GM19328 (cell line): ENCODE results near the gene SYT7.
"Not testable (repeated sequence)": the region's sequence is repeated elsewhere in the genome, so short reads cannot be mapped to it uniquely, and the experiment has no call there.

Source experiments
- ATAC-seq: cut with Tn5 transposase; IDR thresholded peaks from one replicate; pipeline ENCODE4 v1.9.1; 2021; ENCODE audit warnings: mild to moderate bottlenecking, moderate library complexity; ENCODE audit not compliant: unreplicated experiment

The SYT7 gene

GRCh38 chr11:61581030-61581928, at the start of gene SYT7:
Gene SYT7, minus strand, starts transcription at chr11:61581076. Its CDS starts 256 bp downstream, at chr11:61580820.
- ATAC-seq, result peak; percentile 75

- ATAC-seq, result no peak
Measured at GRCh38 chr11:61630089-61630488, 49.2 kb upstream of the SYT7 start.

GRCh38 chr11:61629082-61629833, 48.4 kb upstream of the SYT7 start:
- ATAC-seq, result no peak

- no peak for ATAC-seq
Measured at GRCh38 chr11:61628662-61628970, 47.7 kb upstream of the SYT7 start.

GRCh38 chr11:61627850-61628661, 47.2 kb upstream of the SYT7 start:
- no peak for ATAC-seq

GRCh38 chr11:61626580-61627380, 45.9 kb upstream of the SYT7 start:
- no peak for ATAC-seq

- ATAC-seq, result no peak
Measured at GRCh38 chr11:61625525-61625924, 44.6 kb upstream of the SYT7 start.

GRCh38 chr11:61621917-61622585, 41.2 kb upstream of the SYT7 start:
- no peak for ATAC-seq

- ATAC-seq, result no peak
Measured at GRCh38 chr11:61619471-61620226, 38.8 kb upstream of the SYT7 start.

- no peak for ATAC-seq
Measured at GRCh38 chr11:61618978-61619377, 38.1 kb upstream of the SYT7 start.

GRCh38 chr11:61617515-61617914, 36.6 kb upstream of the SYT7 start:
- ATAC-seq, result no peak

GRCh38 chr11:61616434-61616833, 35.6 kb upstream of the SYT7 start:
- ATAC-seq, result no peak

GRCh38 chr11:61614782-61615181, 33.9 kb upstream of the SYT7 start:
- ATAC-seq, result not testable (repeated sequence)

- ATAC-seq, result no peak
Measured at GRCh38 chr11:61613870-61614269, 33.0 kb upstream of the SYT7 start.

- no peak for ATAC-seq
Measured at GRCh38 chr11:61613051-61613450, 32.2 kb upstream of the SYT7 start.

GRCh38 chr11:61611309-61611708, 30.4 kb upstream of the SYT7 start:
- no peak for ATAC-seq

GRCh38 chr11:61610905-61611304, 30.0 kb upstream of the SYT7 start:
- ATAC-seq, result no peak

- ATAC-seq, result no peak
Measured at GRCh38 chr11:61609980-61610366, 29.1 kb upstream of the SYT7 start.
